Right atrium auricular region (tissue), 2 donors: ENCODE measurements around the gene ARHGDIA. TPM values are rescaled to one million over a fixed set of nuclear protein-coding genes. Genes with fewer than 3 reads are reported as not detected.

Source experiments
- DNase-seq: peaks from one replicate; pipeline ENCODE4 v3.0.0-alpha.2; 2019; ENCODE audit warnings: low spot score
- H3K27ac ChIP-seq, 2 donors: fragments of 200-600 bp; sonication (generic); 1 replicate in 1 of 2; 2 replicates in 1 of 2; pipeline ENCODE4 v1.5.1; 2016 to 2019
- H3K27me3 ChIP-seq, 2 donors: fragments of 200-600 bp; sonication (generic); one replicate each; pipeline versions ENCODE4 v1.5.1 to v1.6.0; 2017 to 2019
- H3K36me3 ChIP-seq: fragments of 200-600 bp; sonication (generic); one replicate; pipeline ENCODE4 v1.5.1; 2016
- H3K4me1 ChIP-seq, 2 donors: fragments of 200-600 bp; sonication (generic); one replicate each; pipeline versions ENCODE4 v1.5.1 to v1.6.0; 2017 to 2019
- H3K4me3 ChIP-seq, 2 donors: fragments of 200-600 bp; sonication (generic); 1 replicate in 1 of 2; 2 replicates in 1 of 2; pipeline ENCODE4 v1.5.1; 2017 to 2019; ENCODE audit warnings: mild to moderate bottlenecking in 1 of 2, moderate library complexity in 1 of 2
- H3K9me3 ChIP-seq, 2 donors: fragments of 200-600 bp; sonication (generic); one replicate each; pipeline ENCODE4 v1.5.1; 2019
- CTCF ChIP-seq, 2 donors: fragments of 200-600 bp; sonication (generic); IDR thresholded peaks; one replicate each; pipeline ENCODE4 v1.5.1; 2019; ENCODE audit warnings: antibody characterized with exemption in 2 of 2
- total RNA-seq, 2 donors: library from RNA; depleted of rRNA; stranded (reverse); fragments of >200 nt; gene quantifications; one replicate each; pipeline ENCODE4 v1.1.0, GENCODE V29; 2016

ARHGDIA gene
- total RNA-seq, 2 donors from 2014 or later, result 59.4 to 145 TPM

DNA sequence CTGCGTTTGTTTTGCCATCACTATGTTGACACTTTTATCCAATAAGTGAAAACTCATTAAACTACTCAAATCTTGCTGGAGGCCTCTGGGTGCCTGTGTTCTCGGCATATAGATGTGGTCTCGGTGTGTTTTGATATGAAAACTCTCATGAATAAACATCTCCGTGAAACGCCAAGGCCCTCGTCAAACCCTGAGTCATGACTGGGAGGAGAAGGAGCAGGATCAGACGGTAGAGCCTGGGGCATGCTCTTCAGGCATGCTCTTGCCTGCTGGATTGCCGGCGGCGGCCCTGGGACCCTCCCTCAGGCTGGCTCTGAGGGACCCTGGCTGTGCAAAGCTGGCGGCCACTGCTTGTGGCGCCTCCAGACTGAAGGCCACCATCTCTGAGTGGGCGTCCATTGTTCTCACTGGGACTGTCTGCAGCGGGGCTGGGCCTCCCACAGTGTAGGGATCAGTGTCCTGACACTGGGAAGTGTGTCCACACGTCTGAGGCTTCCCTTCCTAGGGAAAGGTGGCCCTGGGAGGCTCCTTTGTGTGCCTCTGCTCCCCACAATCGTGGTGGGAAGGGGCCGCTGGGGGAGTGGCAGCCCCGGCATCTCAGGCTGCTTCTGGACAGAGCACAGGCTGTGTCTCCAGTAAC, 29.2 kb upstream of the ARHGDIA start:
- H3K27ac ChIP-seq, result no peak overlapping the region
- peaks cover 0 to 12% of the 10 kb centered on the region in 2 donors for H3K4me1 ChIP-seq
- H3K27me3 ChIP-seq, result no peaks in the 10 kb centered on the region
- no peak for TF ChIP-seq CTCF (IDR thresholded peaks at IDR 0.05)
- H3K4me3 ChIP-seq, result no peak overlapping the region
- peaks cover 49% of the 10 kb centered on the region for H3K36me3 ChIP-seq
- DNase-seq, result no peak
- no peaks in the 10 kb centered on the region for H3K9me3 ChIP-seq

- no peak for TF ChIP-seq CTCF (IDR thresholded peaks at IDR 0.05)
- Histone ChIP-seq H3K36me3 (peaks cover 51% of the 10 kb centered on the region), H3K27me3 (no peaks in the 10 kb centered on the region), H3K4me3 (no peak overlapping the region), H3K27ac (no peak overlapping the region), H3K9me3 (no peaks in the 10 kb centered on the region), H3K4me1 (peaks cover 0 to 12% of the 10 kb centered on the region in 2 donors)
- DNase-seq, result no peak
Measured at GRCh38 chr17:81899514-81900166, 28.5 kb upstream of the ARHGDIA start.

DNA sequence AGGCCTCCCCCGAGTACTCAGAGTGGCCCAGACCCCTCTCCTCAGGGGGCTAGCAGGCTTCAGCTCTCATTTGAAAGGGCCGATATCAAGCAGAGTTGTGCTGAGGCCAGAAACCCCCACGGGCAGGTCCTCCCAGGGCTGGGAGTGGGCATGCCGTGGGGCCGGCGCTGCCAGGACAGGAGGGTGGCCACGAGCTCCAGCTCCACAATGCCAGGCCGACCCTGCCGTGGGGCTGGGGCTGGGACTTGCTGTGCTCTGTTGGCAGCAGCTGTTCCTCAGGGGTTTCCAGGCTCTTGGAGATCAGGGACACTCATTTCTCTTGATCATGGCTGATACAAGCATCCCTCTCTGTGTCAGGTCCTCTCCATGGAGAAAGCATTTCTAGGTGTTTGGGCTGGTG, 27.7 kb upstream of the ARHGDIA start:
- H3K27ac ChIP-seq, result no peak overlapping the region
- peaks cover 0 to 12% of the 10 kb centered on the region in 2 donors for H3K4me1 ChIP-seq
- TF ChIP-seq CTCF (IDR thresholded peaks at IDR 0.05), result no peak
- no peaks in the 10 kb centered on the region for H3K27me3 ChIP-seq
- no peak for DNase-seq
- no peaks in the 10 kb centered on the region for H3K9me3 ChIP-seq
- H3K36me3 ChIP-seq, result peaks cover 56% of the 10 kb centered on the region
- no peak overlapping the region for H3K4me3 ChIP-seq

DNA sequence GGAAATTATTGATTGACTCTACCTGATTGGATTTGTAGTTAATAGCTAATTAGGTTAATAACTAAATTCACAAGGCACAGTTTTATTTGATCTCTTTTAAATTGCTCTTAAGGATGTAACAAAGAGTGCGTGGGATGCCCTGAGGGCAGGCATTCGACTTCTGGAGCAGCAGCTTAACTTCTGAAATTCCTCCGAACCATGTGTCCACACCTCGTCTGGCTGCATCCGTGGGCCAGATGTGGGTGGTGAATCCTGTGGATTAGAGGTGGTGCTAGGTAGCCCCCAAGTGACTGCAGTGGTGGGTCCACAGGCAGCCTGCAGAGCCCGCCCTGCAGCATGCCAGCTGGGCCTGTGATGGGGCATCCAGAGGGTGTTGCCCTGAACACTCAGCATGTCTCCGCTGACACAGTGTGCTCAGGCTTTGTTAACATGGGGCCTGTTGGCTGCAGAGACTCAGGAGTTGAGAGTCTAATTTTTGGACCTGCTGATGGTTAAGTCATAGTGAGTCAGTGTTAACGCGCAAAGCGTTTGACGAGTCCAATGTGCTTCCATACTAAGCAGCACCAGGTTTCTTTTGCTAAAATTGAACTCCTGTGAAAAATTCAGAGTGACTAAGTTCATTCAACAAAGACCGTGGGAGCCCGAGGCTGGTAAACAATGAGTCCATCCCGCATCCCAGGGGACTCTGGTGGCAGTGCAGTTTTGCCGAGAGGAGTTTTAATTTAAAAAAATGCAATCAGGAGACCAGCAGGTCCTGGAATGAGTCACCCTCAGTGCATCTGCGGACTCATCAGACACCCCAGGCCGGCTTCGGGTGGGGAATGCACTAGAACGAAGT, 27.1 kb upstream of the ARHGDIA start:
- H3K4me3 ChIP-seq, result no peak overlapping the region
- peaks cover 0 to 12% of the 10 kb centered on the region in 2 donors for H3K4me1 ChIP-seq
- no peak for DNase-seq
- H3K9me3 ChIP-seq, result no peaks in the 10 kb centered on the region
- H3K27me3 ChIP-seq, result no peaks in the 10 kb centered on the region
- no peak for TF ChIP-seq CTCF (IDR thresholded peaks at IDR 0.05)
- H3K36me3 ChIP-seq, result peaks cover 57% of the 10 kb centered on the region
- H3K27ac ChIP-seq, result no peak overlapping the region

GRCh38 chr17:81895400-81895799, 24.3 kb upstream of the ARHGDIA start:
- peaks cover 55% of the 10 kb centered on the region for H3K36me3 ChIP-seq
- H3K27ac ChIP-seq, result no peak overlapping the region
- peaks cover 0 to 17% of the 10 kb centered on the region in 2 donors for H3K4me1 ChIP-seq
- TF ChIP-seq CTCF (IDR thresholded peaks at IDR 0.05), result no peak
- H3K4me3 ChIP-seq, result no peak overlapping the region
- no peak for DNase-seq
- H3K9me3 ChIP-seq, result no peaks in the 10 kb centered on the region
- H3K27me3 ChIP-seq, result no peaks in the 10 kb centered on the region
